ENCODE results near the gene SAMD4B. TPM values are rescaled to one million over a fixed set of nuclear protein-coding genes. Genes with fewer than 3 reads are reported as not detected.

Gene SAMD4B
- total RNA-seq, 1 donor from 2014 or later, result 60.7 TPM

- Mint-ChIP-seq H3K36me3 (ENCODE audit: low read depth) (peaks cover 78% of the 10 kb centered on the region), H3K27ac (peak within 1 kb of the TSS; percentile 98), H3K27me3 (no peaks in the 10 kb centered on the region), H3K4me3 (peak within 1 kb of the TSS; percentile 91), H3K9me3 (no peaks in the 10 kb centered on the region), H3K4me1 (peaks cover 38% of the 10 kb centered on the region)
- ChIA-PET CTCF (interaction anchor here (1.0 to 2.2 kb wide), 5 partner anchors 21 to 269 kb away, joined by 5 to 21 read pairs (median 6); partner anchors contain the start of genes PLEKHG2, RPS16 and SAMD4B), POLR2A (interaction anchor here (0.6 to 4.0 kb wide), 21 partner anchors 8 to 443 kb away, joined by 3 to 74 read pairs (median 5); partner anchors contain the start of genes GMFG, PLEKHG2, RPS16 and SAMD4B)
- peak; percentile 91 for ATAC-seq (ENCODE audit: low read depth)
- peak; percentile 84 for DNase-seq
- intact Hi-C loops (cut with micrococcal nuclease), result loop anchor here (1.0 to 2.0 kb wide), 8 partner anchors 10 to 266 kb away; partner anchors contain the start of genes PAK4, PLEKHG2, SAMD4B and SUPT5H
- no peak for TF ChIP-seq CTCF (IDR thresholded peaks at IDR 0.05)
Observed at GRCh38 chr19:39390751-39391437, 48.7 kb downstream of the SAMD4B start, which contains the start of the genes MED29 and PAF1. TSS of gene MED29 (plus strand) at chr19:39391378. CDS start at chr19:39391423, 45 bp downstream. TSS of gene PAF1 (minus strand) at chr19:39391106. CDS start at chr19:39390864, 242 bp downstream.

- Mint-ChIP-seq H3K4me3 (peak overlapping the region; percentile 67), H3K4me1 (peaks cover 62% of the 10 kb centered on the region)
Observed at GRCh38 chr19:39397360-39398296, 55.4 kb downstream of the SAMD4B start.

GRCh38 chr19:39398297-39398864 lies 56.2 kb downstream of the SAMD4B start:
- no peak for TF ChIP-seq CTCF (IDR thresholded peaks at IDR 0.05)
- Mint-ChIP-seq H3K27me3 (no peaks in the 10 kb centered on the region), H3K9me3 (no peaks in the 10 kb centered on the region), H3K36me3 (ENCODE audit: low read depth) (peaks cover 38% of the 10 kb centered on the region), H3K27ac (peak overlapping the region; percentile 91), H3K4me1 (peaks cover 64% of the 10 kb centered on the region), H3K4me3 (peak overlapping the region; percentile 67)
- ChIA-PET POLR2A (interaction anchor here (0.5 to 8.1 kb wide), 20 partner anchors 9 to 141 kb away, joined by 3 to 213 read pairs (median 4); partner anchors contain the start of genes EID2, EID2B, GMFG and PLEKHG2), CTCF (interaction anchor here (0.9 to 8.3 kb wide), 8 partner anchors 10 to 276 kb away, joined by 3 to 168 read pairs (median 6); partner anchors contain the start of genes EID2B, PLEKHG2, RPS16 and SAMD4B)
- peak; percentile 12 for ATAC-seq (ENCODE audit: low read depth)
- DNase-seq, result peak; percentile 60
- intact Hi-C loops (cut with micrococcal nuclease), result no loop called here

More at GRCh38 chr19:39397360-39398296, 55.4 kb downstream of the SAMD4B start:
- no peaks in the 10 kb centered on the region for H3K9me3 Mint-ChIP-seq
- CTCF ChIA-PET, result interaction anchor here (0.9 to 8.3 kb wide), 8 partner anchors 10 to 276 kb away, joined by 3 to 168 read pairs (median 6); partner anchors contain the start of genes EID2B, PLEKHG2, RPS16 and SAMD4B
- no peaks in the 10 kb centered on the region for H3K27me3 Mint-ChIP-seq
- ATAC-seq (ENCODE audit: low read depth) (peak; percentile 59), DNase-seq (peak; percentile 91)
- POLR2A ChIA-PET, result interaction anchor here (0.5 to 8.1 kb wide), 23 partner anchors 10 to 272 kb away, joined by 3 to 213 read pairs (median 4); partner anchors contain the start of genes DLL3, EID2, EID2B and GMFG
- H3K36me3 Mint-ChIP-seq (ENCODE audit: low read depth), result peaks cover 41% of the 10 kb centered on the region
- H3K27ac Mint-ChIP-seq, result peak overlapping the region; percentile 91
- intact Hi-C loops (cut with micrococcal nuclease), result loop anchor here (1.0 to 2.0 kb wide), 4 partner anchors 15 to 135 kb away; partner anchors contain the start of genes EID2B and PLEKHG2
- peak; percentile 84 for TF ChIP-seq CTCF (IDR thresholded peaks at IDR 0.05)

GRCh38 chr19:39399668-39400050 lies 57.4 kb downstream of the SAMD4B start:
- CTCF ChIA-PET, result interaction anchor here (2.3 to 8.3 kb wide), 2 partner anchors 8 to 12 kb away, joined by 39 to 168 read pairs; partner anchors contain the start of genes PLEKHG2 and ZFP36
- POLR2A ChIA-PET, result interaction anchor here (0.6 to 8.1 kb wide), 8 partner anchors 8 to 287 kb away, joined by 3 to 213 read pairs (median 24); partner anchors contain the start of genes GMFG, MED29, PAF1 and PLEKHG2
- ATAC-seq (ENCODE audit: low read depth) (no peak), DNase-seq (no peak)
- Mint-ChIP-seq H3K4me3 (peak overlapping the region; percentile 36), H3K36me3 (ENCODE audit: low read depth) (peaks cover 28% of the 10 kb centered on the region), H3K4me1 (peaks cover 69% of the 10 kb centered on the region), H3K27ac (peak overlapping the region; percentile 91), H3K9me3 (no peaks in the 10 kb centered on the region), H3K27me3 (no peaks in the 10 kb centered on the region)
- no peak for TF ChIP-seq CTCF (IDR thresholded peaks at IDR 0.05)
- intact Hi-C loops (cut with micrococcal nuclease), result no loop called here

All from activated B cell treated with CpG ODN at 0.5 μM for 24 hours (primary cell).